ENCODE data around the gene SEZ6L2.
"Not testable (repeated sequence)": the region's sequence is repeated elsewhere in the genome, so short reads cannot be mapped to it uniquely, and the experiment has no call there.

SEZ6L2 gene

GRCh38 chr16:29881050-29881449, 18.3 kb downstream of the SEZ6L2 start:
- DNase-seq, result no peak

- DNase-seq, result no peak
Observed at GRCh38 chr16:29878172-29878571, 21.2 kb downstream of the SEZ6L2 start.

GRCh38 chr16:29877266-29877961, 21.9 kb downstream of the SEZ6L2 start:
- DNase-seq, result peak in 1 of 3 experiments; percentile 90

GRCh38 chr16:29876594-29877249, 22.6 kb downstream of the SEZ6L2 start:
- DNase-seq, result no peak

- DNase-seq, result no peak
Observed at GRCh38 chr16:29876217-29876593, 23.1 kb downstream of the SEZ6L2 start.

- no peak for DNase-seq
Observed at GRCh38 chr16:29875206-29875605, 24.1 kb downstream of the SEZ6L2 start.

GRCh38 chr16:29873319-29873718, 26.0 kb downstream of the SEZ6L2 start:
- no peak for DNase-seq

GRCh38 chr16:29871822-29872546, 27.4 kb downstream of the SEZ6L2 start:
- DNase-seq, result no peak

- DNase-seq, result not testable (repeated sequence)
Observed at GRCh38 chr16:29869067-29869466, 30.3 kb downstream of the SEZ6L2 start.

GRCh38 chr16:29868396-29869009, 30.8 kb downstream of the SEZ6L2 start:
- DNase-seq, result no peak

- DNase-seq, result no peak
Observed at GRCh38 chr16:29864205-29864604, 35.1 kb downstream of the SEZ6L2 start.

GRCh38 chr16:29863669-29863984, 35.7 kb downstream of the SEZ6L2 start:
- no peak for DNase-seq

- peak; percentile 92 to 99 (median 97) for DNase-seq
Observed at GRCh38 chr16:29862884-29863668, 36.3 kb downstream of the SEZ6L2 start, which contains the start of gene CDIPT. TSS of gene CDIPT (minus strand) at chr16:29863226. CDS start at chr16:29862857, 369 bp downstream.

GRCh38 chr16:29862383-29862883, 36.9 kb downstream of the SEZ6L2 start:
- DNase-seq, result peak in 2 of 3 experiments; percentile 64 to 66

GRCh38 chr16:29860218-29860617, 39.1 kb downstream of the SEZ6L2 start:
- no peak for DNase-seq

GRCh38 chr16:29858974-29859373, 40.4 kb downstream of the SEZ6L2 start:
- DNase-seq, result no peak

- no peak for DNase-seq
Observed at GRCh38 chr16:29858149-29858849, 41.1 kb downstream of the SEZ6L2 start.

GRCh38 chr16:29857133-29857760, 42.1 kb downstream of the SEZ6L2 start:
- no peak for DNase-seq

GRCh38 chr16:29854520-29855100, 44.7 kb downstream of the SEZ6L2 start:
- no peak for DNase-seq

GRCh38 chr16:29852654-29853053, 46.7 kb downstream of the SEZ6L2 start:
- no peak for DNase-seq

- no peak for DNase-seq
Observed at GRCh38 chr16:29850998-29851397, 48.4 kb downstream of the SEZ6L2 start.
